ENCODE measurements around the gene RBP3.

DNA sequence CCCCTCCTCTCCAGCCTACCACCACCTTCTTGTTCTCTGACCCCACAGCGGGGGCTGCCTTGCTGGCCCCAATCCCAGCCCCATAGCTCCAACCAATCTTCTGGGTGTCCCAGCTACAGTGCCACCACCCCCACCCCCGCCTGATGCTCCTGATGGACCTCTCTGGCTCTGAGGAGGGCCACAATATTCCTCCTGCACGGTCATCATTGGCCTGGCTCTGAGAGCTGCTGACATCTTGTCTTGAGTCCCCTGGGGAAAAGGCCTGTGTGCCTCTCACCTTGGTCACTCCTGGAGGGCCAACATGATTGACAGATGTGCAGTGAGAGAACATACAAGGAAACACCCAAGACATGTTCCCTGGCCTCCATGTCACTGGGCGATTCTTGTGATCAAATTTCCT is 18.3 kb upstream of the RBP3 start:
- TF ChIP-seq, protein P1, sequence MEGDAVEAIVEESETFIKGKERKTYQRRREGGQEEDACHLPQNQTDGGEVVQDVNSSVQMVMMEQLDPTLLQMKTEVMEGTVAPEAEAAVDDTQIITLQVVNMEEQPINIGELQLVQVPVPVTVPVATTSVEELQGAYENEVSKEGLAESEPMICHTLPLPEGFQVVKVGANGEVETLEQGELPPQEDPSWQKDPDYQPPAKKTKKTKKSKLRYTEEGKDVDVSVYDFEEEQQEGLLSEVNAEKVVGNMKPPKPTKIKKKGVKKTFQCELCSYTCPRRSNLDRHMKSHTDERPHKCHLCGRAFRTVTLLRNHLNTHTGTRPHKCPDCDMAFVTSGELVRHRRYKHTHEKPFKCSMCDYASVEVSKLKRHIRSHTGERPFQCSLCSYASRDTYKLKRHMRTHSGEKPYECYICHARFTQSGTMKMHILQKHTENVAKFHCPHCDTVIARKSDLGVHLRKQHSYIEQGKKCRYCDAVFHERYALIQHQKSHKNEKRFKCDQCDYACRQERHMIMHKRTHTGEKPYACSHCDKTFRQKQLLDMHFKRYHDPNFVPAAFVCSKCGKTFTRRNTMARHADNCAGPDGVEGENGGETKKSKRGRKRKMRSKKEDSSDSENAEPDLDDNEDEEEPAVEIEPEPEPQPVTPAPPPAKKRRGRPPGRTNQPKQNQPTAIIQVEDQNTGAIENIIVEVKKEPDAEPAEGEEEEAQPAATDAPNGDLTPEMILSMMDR (conservative IDR thresholded peaks at IDR 0.05; ENCODE audit: low read depth, low read length): no peak
- TF ChIP-seq FOS (IDR thresholded peaks at IDR 0.05; ENCODE audit: low read depth, low read length) (no peak), POLR2A (IDR thresholded peaks at IDR 0.05; ENCODE audit: low read depth, low read length) (no peak), RAD21 (IDR thresholded peaks at IDR 0.05; ENCODE audit: low read length) (no peak), MXI1 (IDR thresholded peaks at IDR 0.05; ENCODE audit: borderline replicate concordance, low read depth, low read length) (no peak), MAFK (IDR thresholded peaks at IDR 0.05; ENCODE audit: low read depth, low read length) (no peak), CEBPB (IDR thresholded peaks at IDR 0.05; ENCODE audit: low read depth, low read length) (no peak), CHD1 (IDR thresholded peaks at IDR 0.05; ENCODE audit: low read depth, low read length) (no peak)
- TF ChIP-seq, protein P2, sequence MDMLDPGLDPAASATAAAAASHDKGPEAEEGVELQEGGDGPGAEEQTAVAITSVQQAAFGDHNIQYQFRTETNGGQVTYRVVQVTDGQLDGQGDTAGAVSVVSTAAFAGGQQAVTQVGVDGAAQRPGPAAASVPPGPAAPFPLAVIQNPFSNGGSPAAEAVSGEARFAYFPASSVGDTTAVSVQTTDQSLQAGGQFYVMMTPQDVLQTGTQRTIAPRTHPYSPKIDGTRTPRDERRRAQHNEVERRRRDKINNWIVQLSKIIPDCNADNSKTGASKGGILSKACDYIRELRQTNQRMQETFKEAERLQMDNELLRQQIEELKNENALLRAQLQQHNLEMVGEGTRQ (IDR thresholded peaks at IDR 0.05; ENCODE audit: low read depth, low read length): no peak
- TF ChIP-seq, protein P3, sequence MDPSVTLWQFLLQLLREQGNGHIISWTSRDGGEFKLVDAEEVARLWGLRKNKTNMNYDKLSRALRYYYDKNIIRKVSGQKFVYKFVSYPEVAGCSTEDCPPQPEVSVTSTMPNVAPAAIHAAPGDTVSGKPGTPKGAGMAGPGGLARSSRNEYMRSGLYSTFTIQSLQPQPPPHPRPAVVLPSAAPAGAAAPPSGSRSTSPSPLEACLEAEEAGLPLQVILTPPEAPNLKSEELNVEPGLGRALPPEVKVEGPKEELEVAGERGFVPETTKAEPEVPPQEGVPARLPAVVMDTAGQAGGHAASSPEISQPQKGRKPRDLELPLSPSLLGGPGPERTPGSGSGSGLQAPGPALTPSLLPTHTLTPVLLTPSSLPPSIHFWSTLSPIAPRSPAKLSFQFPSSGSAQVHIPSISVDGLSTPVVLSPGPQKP (IDR thresholded peaks at IDR 0.05; ENCODE audit: borderline replicate concordance, low read depth, low read length): no peak

Measured in IMR-90 (cell line).